IPS DF 6.9 (cell line): ENCODE measurements around the gene NR3C1.

Experiments
- DNase-seq: peaks from one replicate; pipeline ENCODE4 v3.0.0-alpha.2; 2013; ENCODE audit warnings: low read depth, low spot score
- H3K27ac ChIP-seq: one replicate; pipeline ENCODE4 v1.5.1; 2013; ENCODE audit warnings: low read length, control low read depth
- H3K27me3 ChIP-seq: 2 replicates; pipeline ENCODE4 v1.6.1; 2013; ENCODE audit warnings: mild to moderate bottlenecking, low read length; ENCODE audit not compliant: control insufficient read depth, insufficient read depth
- H3K36me3 ChIP-seq: 2 replicates; pipeline ENCODE4 v1.6.1; 2013; ENCODE audit warnings: low read length; ENCODE audit not compliant: control insufficient read depth, insufficient read depth
- H3K4me1 ChIP-seq: 2 replicates; pipeline ENCODE4 v1.6.1; 2013; ENCODE audit warnings: low read length; ENCODE audit not compliant: control insufficient read depth, insufficient read depth
- H3K4me3 ChIP-seq: 2 replicates; pipeline ENCODE4 v1.5.1; 2013; ENCODE audit warnings: mild to moderate bottlenecking, low read length
- H3K9me3 ChIP-seq: 2 replicates; pipeline ENCODE4 v1.6.1; 2013; ENCODE audit warnings: low read length, inconsistent platforms; ENCODE audit not compliant: control insufficient read depth, insufficient read depth
- WGBS: extraction: QIAGEN DNeasy Blood & Tissue Kit; methylation state at CpG from one replicate; pipeline ENCODE4 v1.1.7; 2013; ENCODE audit warnings: mixed read lengths, missing lambda C conversion rate; ENCODE audit not compliant: insufficient read length, insufficient coverage; 5-methylcytosine and 5-hydroxymethylcytosine counted together

Gene NR3C1

GRCh38 chr5:143359869-143360268 is 43.6 kb downstream of the NR3C1 start:
- no peak for DNase-seq
- no peaks in the 10 kb centered on the region for H3K36me3 ChIP-seq
- H3K9me3 ChIP-seq, result no peaks in the 10 kb centered on the region
- no peak overlapping the region for H3K4me3 ChIP-seq
- no CpG with 5 or more reads among the region's 2 CpGs for WGBS
- no peaks in the 10 kb centered on the region for H3K4me1 ChIP-seq
- no peaks in the 10 kb centered on the region for H3K27me3 ChIP-seq
- no peak overlapping the region for H3K27ac ChIP-seq

DNA sequence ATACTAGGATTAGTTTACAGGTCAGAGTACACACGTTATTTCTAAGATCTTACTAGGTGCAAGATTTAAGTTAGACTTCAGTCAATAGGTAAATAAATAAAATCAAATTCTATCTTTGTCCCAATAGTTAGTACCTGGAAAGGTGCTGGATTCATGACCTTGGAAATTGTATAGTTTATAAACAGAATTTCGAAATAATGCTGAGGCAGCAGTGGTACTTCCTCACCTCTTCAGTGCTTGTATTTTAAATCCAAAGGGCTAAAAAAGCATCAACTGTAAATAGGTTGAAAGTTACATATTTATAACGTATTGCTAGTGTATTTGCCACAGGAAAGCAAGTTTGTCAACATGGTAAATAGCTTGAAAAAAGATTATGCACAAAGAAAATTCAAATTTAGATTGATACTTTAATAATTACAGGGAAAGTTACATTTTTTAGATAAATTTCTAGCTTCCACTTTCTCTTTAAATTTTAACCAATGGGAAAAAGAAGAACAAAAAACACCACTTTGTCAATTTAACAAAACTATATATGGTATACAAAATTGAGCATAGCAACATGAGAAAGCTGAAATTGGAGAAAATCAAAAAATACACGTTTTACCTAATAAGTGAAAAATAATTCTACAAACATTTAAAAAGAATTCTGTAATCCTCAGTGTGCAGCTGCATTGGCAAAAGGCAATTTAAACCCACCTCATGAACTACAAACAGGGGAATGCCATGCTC is 46.5 kb downstream of the NR3C1 start:
- Histone ChIP-seq H3K4me1 (no peaks in the 10 kb centered on the region), H3K27ac (no peak overlapping the region), H3K36me3 (no peaks in the 10 kb centered on the region), H3K4me3 (no peak overlapping the region), H3K27me3 (no peaks in the 10 kb centered on the region), H3K9me3 (no peaks in the 10 kb centered on the region)
- DNase-seq, result no peak
- no CpG with 5 or more reads among the region's 4 CpGs for WGBS

- H3K4me1 ChIP-seq, result no peaks in the 10 kb centered on the region
- no peaks in the 10 kb centered on the region for H3K27me3 ChIP-seq
- H3K27ac ChIP-seq, result no peak overlapping the region
- DNase-seq, result no peak
- no peaks in the 10 kb centered on the region for H3K36me3 ChIP-seq
- no peak overlapping the region for H3K4me3 ChIP-seq
- no peaks in the 10 kb centered on the region for H3K9me3 ChIP-seq
Measured at GRCh38 chr5:143355710-143356109, 47.8 kb downstream of the NR3C1 start.

GRCh38 chr5:143354025-143354424 is 49.5 kb downstream of the NR3C1 start:
- WGBS, result no CpG with 5 or more reads among the region's 3 CpGs
- no peaks in the 10 kb centered on the region for H3K36me3 ChIP-seq
- H3K4me1 ChIP-seq, result no peaks in the 10 kb centered on the region
- no peak for DNase-seq
- H3K27me3 ChIP-seq, result no peaks in the 10 kb centered on the region
- no peak overlapping the region for H3K27ac ChIP-seq
- no peaks in the 10 kb centered on the region for H3K9me3 ChIP-seq
- no peak overlapping the region for H3K4me3 ChIP-seq

GRCh38 chr5:143352691-143353090 is 50.8 kb downstream of the NR3C1 start:
- no peaks in the 10 kb centered on the region for H3K9me3 ChIP-seq
- H3K36me3 ChIP-seq, result no peaks in the 10 kb centered on the region
- WGBS, result no CpG with 5 or more reads among the region's 1 CpG
- H3K4me1 ChIP-seq, result no peaks in the 10 kb centered on the region
- no peak for DNase-seq
- H3K27me3 ChIP-seq, result no peaks in the 10 kb centered on the region
- H3K27ac ChIP-seq, result no peak overlapping the region
- H3K4me3 ChIP-seq, result no peak overlapping the region

GRCh38 chr5:143350751-143351602 is 52.5 kb downstream of the NR3C1 start:
- Histone ChIP-seq H3K4me1 (no peaks in the 10 kb centered on the region), H3K4me3 (no peak overlapping the region), H3K9me3 (no peaks in the 10 kb centered on the region), H3K27ac (no peak overlapping the region), H3K36me3 (no peaks in the 10 kb centered on the region), H3K27me3 (no peaks in the 10 kb centered on the region)
- WGBS, result 100% methylated on average over 1 of the region's 3 CpGs
- DNase-seq, result no peak

DNA sequence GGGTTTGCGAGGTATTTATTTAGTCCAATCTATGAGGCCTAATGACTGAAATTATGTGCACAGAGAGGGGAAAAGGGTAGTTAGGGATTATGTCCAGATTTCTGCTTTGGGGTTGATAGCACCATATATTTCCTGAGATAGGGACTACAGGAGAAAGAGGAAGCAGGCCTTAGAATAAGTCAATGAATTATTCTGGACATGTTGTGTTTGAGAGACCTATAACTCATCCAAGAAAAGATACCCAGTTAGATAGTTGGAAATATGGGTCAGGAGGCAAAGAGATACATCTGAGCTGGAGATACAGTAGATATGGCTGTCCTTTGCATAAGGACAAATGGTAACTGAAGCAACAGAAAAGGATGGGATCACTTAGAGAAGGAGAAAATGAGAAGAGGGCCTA is 53.1 kb downstream of the NR3C1 start:
- no peaks in the 10 kb centered on the region for H3K9me3 ChIP-seq
- no peaks in the 10 kb centered on the region for H3K36me3 ChIP-seq
- H3K4me1 ChIP-seq, result no peaks in the 10 kb centered on the region
- no CpG with 5 or more reads among the region's 1 CpG for WGBS
- H3K27me3 ChIP-seq, result no peaks in the 10 kb centered on the region
- no peak overlapping the region for H3K4me3 ChIP-seq
- no peak overlapping the region for H3K27ac ChIP-seq
- DNase-seq, result no peak

GRCh38 chr5:143349177-143349576 is 54.3 kb downstream of the NR3C1 start:
- no peaks in the 10 kb centered on the region for H3K4me1 ChIP-seq
- no peak for DNase-seq
- H3K9me3 ChIP-seq, result no peaks in the 10 kb centered on the region
- H3K4me3 ChIP-seq, result no peak overlapping the region
- H3K27me3 ChIP-seq, result no peaks in the 10 kb centered on the region
- no peaks in the 10 kb centered on the region for H3K36me3 ChIP-seq
- H3K27ac ChIP-seq, result no peak overlapping the region

GRCh38 chr5:143347698-143348344 is 55.7 kb downstream of the NR3C1 start:
- WGBS, result no CpG with 5 or more reads among the region's 3 CpGs
- H3K9me3 ChIP-seq, result no peaks in the 10 kb centered on the region
- no peak overlapping the region for H3K4me3 ChIP-seq
- H3K27ac ChIP-seq, result no peak overlapping the region
- no peaks in the 10 kb centered on the region for H3K36me3 ChIP-seq
- no peak for DNase-seq
- H3K4me1 ChIP-seq, result no peaks in the 10 kb centered on the region
- no peaks in the 10 kb centered on the region for H3K27me3 ChIP-seq

- no peaks in the 10 kb centered on the region for H3K4me1 ChIP-seq
- H3K36me3 ChIP-seq, result no peaks in the 10 kb centered on the region
- WGBS, result no CpG with 5 or more reads among the region's 1 CpG
- H3K27ac ChIP-seq, result no peak overlapping the region
- DNase-seq, result no peak
- H3K4me3 ChIP-seq, result no peak overlapping the region
- no peaks in the 10 kb centered on the region for H3K9me3 ChIP-seq
- H3K27me3 ChIP-seq, result no peaks in the 10 kb centered on the region
Measured at GRCh38 chr5:143347046-143347445, 56.4 kb downstream of the NR3C1 start.
